NCI-H345 (cell line): ENCODE results near the gene SKI.

ENCODE experiments used
- DNase-seq: peaks from one replicate; lab custom pipeline; 2025; lab: John Stamatoyannopoulos, UW

Gene SKI

DNA sequence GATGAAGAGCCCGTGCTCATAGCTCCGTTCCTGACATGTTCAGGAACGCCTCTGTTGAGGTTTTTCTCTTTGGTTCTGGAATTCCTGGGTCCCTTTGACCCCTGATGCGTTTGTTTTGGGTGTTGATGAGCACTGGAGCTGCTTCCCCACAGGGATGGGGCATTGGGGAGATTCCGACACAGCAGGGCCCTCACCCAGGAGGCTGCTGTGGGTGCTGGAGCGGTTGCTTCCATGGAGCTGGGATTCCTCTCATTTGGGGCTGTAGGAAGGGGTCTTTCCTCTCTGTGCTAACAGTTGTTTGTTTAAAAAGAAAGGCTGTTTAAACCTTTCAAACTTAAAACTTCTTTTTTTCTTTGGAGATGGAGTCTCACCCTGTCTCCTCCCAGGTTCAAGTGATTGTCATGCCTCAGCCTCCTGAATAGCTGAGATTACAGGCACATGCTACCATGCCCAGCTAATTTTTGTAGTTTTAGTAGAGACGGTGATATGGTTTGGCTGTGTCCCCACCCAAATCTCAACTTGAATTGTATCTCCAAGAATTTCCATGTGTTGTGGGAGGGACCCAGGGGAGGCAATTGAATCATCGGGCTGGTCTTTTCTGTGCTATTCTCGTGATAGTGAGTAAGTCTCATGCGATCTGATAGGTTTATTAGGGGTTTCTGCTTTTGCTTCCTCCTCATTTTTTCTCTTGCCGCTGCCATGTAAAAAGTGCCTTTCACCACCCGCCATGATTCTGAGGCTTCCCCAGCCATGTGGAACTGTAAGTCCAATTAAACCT is 48.9 kb downstream of the SKI start:
- DNase-seq, result no peak

DNA sequence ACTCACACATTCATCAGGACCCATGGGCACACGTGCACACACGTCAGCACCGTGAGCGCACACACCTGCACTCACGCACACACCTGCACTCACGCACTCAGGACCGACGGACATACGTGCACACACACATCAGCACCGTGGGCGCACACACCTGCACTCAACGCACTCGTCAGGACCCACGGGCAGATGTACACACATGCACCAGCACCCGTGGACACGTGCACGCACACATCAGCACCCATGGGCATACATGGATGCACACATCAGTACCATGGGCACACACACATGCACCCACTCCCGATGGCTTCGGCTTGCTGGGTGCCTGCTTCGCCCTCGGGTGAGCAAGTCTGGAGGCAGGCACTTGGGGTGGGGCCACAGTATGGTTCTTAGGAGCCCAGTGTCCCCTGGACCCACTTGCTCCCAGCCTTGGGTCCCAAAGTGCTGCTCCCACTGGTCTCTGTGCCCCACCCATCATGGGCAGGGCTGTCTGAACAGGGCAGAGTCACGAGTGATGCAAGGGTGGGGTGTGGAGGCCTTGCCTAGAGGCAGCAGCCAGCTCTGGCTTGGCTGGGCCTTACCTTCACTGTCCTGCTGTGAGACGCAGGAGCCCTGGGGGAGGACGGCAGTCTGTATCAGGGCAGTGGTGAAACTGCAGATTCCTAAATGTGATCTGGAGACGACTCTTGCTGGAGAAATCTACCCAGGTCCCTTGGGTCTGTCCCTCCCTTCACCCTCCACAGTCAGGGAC is 49.8 kb downstream of the SKI start:
- DNase-seq, result no peak

DNA sequence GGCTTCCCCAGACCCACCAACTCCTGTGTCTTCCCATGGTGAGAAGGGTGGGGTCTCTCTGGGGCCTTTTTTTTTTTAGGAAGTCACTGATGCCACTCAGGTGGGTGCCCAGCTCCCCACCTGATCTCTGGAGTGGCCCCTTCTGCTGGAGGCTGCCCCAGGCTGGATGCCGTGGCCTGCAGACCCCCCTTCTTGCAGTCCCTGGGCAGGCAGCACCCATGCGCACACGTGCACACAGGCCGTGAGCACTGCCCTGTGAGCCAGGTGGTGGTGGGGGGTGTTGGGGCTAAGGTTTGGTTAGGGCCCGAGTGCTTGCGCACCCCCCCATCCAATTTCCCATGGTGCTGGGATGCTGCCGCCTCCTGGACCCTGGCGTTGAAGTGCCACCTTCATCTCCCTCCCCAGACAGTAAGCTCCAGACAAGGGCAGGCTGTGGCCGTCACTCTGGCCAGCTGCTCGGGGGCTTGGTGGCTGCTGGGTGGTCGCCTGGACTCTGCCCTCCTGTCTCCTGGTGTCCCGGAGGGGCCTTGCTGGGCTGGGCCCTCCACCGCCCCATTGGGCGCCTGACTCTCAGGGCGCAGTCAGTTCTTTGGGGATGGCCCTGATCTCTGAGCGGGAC is 50.6 kb downstream of the SKI start:
- DNase-seq, result no peak

DNA sequence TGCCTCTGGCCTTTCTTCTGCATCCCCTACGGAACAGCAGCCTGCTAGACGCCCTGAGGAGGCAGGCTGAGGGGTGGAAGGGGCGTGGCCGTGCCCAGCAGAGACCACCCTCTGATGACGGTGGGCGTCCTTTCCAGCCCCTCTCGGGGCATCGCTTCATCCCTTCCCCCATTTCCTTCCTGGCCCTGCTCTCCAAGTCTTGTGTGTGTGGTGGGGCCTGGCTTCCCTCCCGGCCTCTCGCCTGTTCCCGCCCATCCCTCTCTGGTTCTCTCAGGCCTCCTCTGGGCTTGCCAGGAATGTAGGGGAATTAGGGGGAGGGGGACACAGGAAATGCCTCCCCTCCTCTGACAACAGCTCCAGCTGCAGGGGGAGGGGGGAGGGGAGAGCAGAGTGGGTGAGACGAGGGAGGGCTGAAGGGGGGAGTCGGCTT is 51.1 kb downstream of the SKI start:
- no peak for DNase-seq

DNA sequence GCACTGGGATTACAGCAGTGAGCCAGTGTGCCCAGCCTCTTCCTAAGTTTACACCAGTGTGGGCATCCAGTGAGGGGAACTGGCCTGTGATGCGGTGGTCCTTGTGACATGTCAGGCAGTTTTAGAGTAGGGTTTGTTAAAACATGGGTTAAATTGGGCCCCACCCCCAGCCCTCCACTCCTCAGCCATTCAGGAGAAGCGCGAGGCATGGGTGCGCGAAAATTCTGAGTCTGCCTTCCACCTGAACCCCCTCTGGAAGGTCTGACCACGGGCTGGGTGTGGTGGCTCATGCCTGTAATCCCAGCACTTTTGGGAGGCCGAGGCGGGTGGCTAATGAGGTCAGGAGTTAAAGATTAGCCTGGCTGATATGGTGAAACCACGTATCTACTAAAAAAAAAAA is 51.7 kb downstream of the SKI start:
- DNase-seq, result no peak

DNA sequence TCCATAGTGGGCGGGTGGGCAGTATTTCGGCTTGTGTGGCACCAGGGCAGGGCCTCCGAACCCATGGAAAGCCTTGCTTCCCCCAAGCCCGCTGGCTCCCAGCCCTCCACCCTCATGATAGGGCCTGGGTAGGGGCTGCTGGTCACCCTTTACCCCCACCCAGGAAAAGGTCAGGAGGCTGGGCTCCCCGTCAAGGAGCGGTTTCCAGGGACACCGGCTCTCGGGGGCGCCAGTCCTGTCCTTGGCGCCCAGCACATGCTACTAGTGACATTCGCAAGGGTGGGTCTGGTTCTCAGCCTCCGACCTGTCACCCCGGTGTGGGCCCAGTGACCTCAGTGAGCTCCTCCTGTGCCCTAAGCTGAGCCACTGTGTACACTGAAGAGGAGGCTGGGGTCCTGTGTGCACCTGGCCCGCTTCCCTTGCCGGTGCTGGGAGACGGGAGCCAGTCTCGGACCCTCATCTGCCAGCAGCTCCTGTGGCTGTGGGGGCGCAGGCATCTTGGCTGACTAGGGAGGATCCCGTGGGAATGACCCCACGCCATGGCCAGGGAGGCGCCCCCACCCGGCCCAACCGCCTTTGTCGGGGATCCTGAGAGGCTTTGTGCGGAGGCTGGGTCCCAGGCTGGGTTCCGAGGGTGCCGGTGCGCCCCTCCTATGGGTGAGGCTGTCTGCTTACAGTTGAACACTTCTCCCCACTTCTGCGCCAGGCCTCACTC is 54.6 kb downstream of the SKI start:
- no peak for DNase-seq

DNA sequence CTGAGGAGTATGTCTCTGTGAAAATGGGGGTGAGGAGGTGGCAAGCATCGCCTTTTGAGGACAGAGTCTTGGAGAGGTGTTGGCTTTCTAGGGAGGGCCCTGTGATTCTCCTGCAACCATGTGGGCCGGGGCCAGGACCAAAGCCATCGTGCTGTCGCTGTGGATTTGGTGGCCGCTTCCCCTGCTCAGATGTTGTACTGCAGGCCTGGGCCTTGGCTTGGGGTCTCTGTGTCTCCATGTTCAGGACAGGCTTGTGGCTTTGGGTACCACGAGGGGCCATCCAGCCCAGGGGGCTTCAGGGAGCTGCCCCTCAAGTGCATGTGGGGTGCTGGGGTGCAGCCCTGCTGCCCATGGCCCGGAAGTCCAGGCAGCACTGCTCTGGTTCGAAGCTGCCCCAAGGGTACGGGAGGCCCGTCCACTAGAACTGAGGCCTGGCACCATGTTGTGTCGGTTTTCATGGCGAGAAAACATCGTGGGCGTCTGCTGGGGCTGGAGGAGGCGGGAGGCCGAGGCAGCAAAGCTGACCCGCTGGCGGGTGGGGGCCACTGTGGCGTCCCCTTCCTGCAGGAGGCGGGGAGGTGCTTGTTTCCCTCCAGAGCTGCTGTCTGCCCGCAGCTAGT is 55.4 kb downstream of the SKI start:
- no peak for DNase-seq

DNA sequence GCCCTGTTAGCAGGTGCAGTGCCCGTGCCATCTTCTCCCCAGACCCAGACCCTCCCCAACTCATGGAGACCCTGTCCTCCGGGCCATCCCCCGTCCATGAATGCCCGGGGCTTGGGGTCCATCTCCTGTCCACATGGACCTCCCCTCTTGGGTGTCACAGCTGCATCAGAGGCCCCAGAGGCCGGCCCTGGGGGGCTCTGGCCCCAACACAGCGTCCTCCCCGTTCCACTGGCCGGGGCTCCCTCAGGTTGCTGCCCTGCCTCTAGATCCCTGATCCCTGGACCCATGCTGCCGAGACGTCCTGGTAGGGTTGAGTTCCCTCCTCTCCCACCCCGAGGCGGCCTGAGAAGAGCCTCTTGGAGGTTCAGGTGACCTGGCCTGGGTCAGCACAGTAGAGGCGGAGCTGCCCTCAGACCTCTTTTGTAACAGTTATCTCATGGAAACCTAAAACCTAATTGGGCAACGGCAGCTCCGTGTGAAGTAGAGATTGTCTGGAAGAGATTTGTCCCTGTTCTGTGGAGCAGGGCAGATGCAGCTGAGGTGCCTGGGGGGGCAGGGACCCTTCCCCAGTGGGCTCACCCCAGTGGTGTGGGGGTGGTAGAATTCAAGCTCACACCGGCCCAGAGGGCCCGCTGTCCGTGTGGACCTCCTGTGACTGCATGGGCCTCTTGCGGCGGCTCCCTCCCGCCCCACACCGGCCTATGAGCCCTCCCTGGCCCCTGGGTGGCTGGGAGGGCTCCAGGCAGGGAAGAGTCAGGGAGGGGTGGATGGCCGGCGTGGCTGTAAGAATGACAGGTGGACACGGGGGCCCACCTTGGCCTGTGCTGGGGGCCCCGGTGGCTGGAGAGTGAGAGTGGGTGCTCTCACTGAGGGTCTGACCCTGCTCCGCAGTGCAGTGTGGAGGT is 56.1 kb downstream of the SKI start:
- DNase-seq, result no peak

DNA sequence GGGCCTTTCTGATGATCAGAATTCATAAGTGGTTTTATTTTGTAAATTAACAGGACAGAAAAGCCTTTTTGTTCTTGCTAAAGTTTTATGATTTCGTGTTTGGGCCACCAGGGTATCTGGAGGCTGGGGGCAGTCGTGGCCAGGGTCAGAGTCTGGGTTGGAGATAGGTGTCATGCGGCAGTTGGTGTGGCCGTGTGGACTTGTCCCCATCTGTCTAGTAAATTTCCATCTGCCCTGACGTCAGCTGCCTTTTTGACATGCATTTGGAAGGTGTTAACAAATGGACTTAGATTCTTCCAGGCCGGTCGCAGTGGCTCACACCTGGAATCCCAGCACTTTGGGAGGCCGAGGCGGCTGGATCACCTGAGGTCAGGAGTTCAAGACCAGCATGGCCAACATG is 56.8 kb downstream of the SKI start:
- DNase-seq, result no peak

DNA sequence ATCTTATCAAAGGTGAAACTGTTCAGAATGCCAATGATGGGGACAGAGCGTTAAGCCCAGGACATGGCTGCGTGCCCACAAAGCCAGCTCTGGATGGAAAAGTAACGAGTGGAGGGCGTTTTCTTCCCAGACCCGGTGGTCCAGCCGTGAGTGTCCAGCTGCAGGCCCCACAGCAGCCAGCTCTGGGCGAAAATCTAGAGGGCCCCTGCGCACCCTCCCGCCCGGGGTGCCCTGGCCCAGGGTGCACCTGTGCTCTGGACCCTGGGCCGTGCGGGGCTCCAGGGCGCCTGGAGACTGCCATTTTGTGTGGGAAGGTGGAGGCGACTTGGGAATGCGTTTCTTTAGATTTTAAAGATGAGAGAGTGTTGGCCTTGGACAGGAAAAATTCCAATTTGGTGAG is 58.8 kb downstream of the SKI start:
- no peak for DNase-seq

DNA sequence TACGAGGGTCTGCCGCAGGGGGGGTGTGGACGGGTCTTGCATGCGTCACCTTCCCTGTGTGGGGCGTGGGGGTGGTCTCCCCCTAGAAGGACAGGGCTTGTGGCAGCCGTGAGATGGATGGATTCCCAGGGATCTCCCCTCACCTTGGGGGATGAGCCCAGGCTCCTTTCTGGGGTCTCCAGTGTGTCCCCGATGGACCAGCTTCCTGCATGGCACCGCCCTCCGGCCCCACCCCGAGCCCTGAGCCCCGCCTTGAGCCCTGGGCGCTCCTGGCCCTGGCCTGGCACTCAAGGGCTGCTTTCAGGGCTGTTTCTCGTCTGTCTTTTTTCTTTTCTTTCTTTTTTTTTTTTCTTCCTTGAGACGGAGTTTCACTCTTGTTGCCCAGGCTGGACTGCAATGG is 59.5 kb downstream of the SKI start:
- no peak for DNase-seq

DNA sequence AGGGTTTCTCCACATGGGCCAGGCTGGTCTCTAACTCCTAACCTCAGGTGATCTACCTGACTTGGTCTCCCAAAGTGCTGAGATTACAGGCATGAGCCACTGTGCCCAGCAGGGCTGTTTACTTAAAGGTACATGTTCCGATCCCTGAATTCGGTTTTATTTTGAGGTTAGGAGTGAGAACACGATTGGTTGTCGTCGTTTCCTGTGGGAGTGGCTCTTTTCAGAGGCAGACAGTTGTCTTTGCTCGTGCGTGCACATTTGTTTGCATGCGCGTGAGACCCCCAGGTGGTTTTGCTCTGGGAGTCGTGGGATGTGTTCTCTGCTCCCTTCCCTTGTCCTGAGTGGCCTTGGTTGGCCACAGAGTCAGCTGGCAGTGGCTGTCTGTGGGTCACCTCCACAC is 60.2 kb downstream of the SKI start:
- no peak for DNase-seq

DNA sequence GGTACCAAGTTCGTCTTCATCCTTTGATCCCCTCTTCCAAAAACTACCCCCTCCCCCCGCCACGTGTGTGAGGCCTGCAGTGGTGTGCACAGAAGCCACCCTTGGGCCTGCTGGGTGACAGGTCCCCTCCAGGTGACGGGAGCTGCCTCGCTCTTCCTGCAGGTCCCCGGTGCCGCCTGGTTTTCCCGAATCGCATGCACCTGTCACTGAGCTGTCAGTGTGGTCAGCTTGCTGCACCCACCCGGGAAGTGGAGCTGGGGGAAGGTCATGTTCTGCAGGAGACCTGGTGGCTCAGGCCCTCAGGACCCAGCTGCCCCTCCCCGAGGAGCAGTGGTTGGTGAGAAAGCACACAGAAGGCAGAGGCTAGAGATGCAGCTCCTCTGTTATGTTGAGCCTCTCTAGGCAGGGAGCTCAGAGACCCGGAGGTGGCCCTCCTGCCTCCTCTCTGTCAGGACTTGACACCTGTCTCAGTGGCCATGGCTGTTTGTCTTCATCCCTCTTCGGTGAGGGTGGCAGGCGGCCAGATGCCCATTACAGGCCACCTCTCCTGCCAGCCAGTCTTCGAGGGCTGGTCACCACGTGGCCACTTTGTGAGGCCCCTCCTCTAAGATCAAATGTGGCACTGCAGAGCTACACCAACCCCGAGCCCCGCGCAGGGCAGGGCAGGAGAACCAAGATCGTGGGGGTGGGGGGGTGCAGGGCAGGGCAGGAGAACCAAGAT is 60.9 kb downstream of the SKI start:
- DNase-seq, result no peak

DNA sequence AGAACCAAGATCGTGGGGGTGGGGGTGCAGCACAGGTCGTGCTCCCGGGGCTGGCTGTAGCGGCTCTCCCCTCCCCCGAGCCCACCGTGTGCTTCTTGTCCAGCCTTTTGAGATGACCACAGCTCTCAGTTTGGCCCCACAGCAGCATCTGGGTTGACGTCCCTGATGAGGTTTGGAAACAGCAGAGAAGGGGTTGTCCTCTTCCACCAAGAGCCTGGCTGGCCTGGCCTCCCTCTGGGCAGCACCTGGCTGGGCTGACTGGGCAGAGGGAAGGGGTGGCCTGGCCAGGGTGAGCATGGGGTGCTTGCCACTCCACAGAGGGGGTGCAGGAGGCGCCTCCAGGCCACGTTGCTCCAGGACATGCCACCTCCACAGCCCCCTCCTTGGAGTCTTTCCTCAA is 61.5 kb downstream of the SKI start:
- no peak for DNase-seq

DNA sequence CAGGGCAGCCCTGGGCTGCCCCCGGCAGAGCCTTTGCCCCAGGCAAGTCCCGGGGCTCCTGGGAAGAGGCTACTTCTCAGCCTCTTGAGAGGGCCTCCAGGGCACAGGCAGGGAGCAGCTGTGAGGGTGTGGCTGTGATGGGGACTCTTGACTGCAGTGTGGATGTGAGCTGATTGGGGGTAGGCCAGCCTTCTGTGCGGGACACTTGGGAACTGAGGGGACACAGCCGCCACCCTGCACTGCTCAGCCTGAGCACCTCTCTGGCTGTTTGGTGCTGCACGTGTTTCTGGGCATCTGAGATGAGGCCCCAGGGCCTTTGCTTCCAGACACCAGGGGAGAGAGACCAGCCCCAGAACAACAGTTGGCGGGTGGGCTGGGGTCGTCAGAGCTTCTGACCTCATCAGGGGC is 62.1 kb downstream of the SKI start:
- no peak for DNase-seq

DNA sequence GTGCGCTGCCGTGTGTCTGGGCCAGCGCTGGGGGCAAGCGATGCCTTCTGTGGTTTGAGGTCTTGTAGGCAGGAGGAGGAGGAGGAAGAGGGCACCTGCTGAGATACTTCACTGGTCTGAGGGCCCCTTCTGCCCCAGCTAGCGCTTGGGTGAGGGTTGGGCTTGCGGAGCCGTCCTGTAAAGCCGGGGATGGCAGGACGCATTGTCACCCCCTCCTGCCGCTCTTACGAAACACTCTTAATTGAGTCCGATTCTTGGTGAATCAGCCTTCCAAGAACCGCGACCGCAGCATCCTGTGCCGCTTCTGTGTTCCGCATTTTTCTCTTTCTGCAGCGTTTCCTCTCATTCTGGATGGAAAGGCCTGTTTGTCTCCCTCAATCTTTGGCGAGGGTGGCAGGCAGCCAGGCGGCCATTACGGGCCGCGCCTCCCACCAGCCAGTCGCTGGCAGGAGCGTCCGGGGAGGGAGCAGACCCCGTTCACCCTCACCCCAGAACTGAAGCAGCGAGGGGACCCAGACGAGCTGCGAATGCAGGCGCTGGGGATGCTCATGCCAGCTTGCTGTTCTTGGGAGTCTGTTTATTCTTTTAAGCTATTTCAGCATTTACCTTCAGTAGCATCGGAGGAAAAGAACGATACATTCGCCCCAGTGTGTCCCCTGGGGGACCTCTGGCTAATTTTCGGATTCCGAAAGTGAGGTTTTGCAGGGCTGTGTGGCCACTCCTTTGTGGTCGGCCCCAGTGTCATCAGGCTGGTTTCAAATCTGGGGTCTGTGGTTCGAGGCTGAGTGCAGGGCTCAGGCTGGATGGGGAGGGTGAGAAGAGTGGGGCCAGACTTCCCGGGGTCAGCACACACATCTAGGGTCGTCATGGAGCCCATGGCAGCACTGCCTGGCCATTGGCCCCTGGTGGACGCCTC is 62.7 kb downstream of the SKI start:
- no peak for DNase-seq

DNA sequence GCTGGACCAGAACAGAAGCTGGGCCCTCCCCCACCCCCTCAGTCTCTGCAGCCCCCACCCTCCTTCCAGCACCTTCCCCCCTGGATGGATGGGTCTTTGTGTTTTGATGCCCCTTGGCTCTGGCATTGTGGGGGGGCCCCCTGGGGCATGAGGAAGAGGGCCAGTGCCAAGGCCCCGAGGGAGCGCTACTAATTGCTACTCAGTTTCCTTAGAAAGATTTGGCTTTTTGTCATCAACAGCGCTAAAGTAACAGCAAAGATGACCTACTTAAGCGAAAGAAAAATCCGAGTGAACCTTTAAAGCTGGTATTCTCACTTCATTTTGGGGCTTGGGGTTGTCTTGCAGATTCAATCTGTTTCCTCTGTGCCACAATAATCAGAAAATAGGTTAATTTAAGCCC is 63.5 kb downstream of the SKI start:
- no peak for DNase-seq

DNA sequence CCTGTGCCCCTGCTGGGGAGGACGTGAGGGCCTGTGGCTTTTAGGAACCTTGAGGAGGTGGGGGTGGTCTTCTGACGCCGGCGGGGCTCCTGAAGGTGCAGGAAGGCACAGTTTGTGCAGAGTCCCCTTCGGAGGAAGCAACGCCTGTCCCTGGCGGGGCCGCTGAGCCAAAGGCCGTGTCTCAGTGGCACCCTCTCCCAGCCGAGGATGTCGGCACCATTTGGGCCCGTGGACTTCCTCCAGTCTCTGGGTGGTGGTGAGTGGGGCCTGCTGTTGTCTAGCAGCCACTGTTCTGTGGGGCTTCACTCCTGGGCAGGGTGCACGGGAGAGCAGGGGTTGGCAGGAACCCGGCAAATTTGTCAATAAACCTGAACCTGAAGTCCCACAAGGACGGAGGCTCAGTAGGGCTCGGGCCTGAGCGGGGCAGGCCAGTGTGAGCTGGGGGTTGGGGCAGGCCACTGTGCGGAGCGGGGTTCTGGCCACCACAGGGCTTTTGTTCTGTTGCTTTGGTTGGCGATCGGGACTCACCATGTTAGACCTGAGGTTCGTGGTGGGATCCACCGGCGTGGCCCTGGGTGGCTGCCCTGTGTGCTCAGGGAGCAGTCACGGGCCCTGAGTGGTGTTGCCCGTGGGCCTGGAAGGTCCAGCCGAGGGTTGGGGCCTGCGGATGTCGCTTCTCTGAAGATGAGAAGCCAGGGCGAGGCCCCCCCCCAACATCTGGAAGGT is 64.8 kb downstream of the SKI start:
- no peak for DNase-seq
